ENCODE results near the gene PCDH19.

GRCh38 chrX:100411802-100412715 is 2.0 kb upstream of the PCDH19 start:
- TF ChIP-seq CHD2 (IDR thresholded peaks at IDR 0.05; ENCODE audit: borderline replicate concordance, low read depth, low read length) (no peak), MEF2A (IDR thresholded peaks at IDR 0.05; ENCODE audit: insufficient read depth, low read depth, low read length) (no peak), CTCF (IDR thresholded peaks at IDR 0.05 in 2 of 3, conservative IDR thresholded peaks at IDR 0.05 in 1 of 3; ENCODE audit: control insufficient read depth in 2 of 3, extremely low read depth in 1 of 3, insufficient read depth in 1 of 3, low read depth in 3 of 3, low read length in 3 of 3) (no peak), MAX (IDR thresholded peaks at IDR 0.05; ENCODE audit: low read depth, low read length) (no peak), JUND (IDR thresholded peaks at IDR 0.05; ENCODE audit: low read depth, low read length) (no peak), CBX3 (IDR thresholded peaks at IDR 0.05; ENCODE audit: borderline replicate concordance, low read depth) (no peak)

Data from GM12878 (cell line).